AG04450 (cell line): Measurements from ENCODE around the gene FMR1NB. TPM values are rescaled to one million over a fixed set of nuclear protein-coding genes. Genes with fewer than 3 reads are reported as not detected.

Source experiments
- CTCF ChIA-PET: fragments of 300-600, 350-600 bp; formaldehyde crosslinking; extraction: SDS; loops from one replicate; lab custom pipeline; 2022; ENCODE audit warnings: antibody characterized with exemption, inconsistent platforms; lab: Charles Lee
- POLR2A ChIA-PET: fragments of 350-600 bp; formaldehyde crosslinking; extraction: SDS; loops from one replicate; lab custom pipeline; 2021; ENCODE audit warnings: antibody characterized with exemption, inconsistent platforms; lab: Yijun Ruan, JAX
- DNase-seq: peaks from one replicate; pipeline ENCODE4 v3.0.0-alpha.2; 2011; ENCODE audit warnings: low read depth, low spot score
- H3K27ac ChIP-seq: one replicate; pipeline ENCODE4 v1.5.1; 2012; ENCODE audit warnings: low read depth, low read length, control low read depth
- H3K27me3 ChIP-seq: one replicate; pipeline ENCODE4 v1.6.0; 2012; ENCODE audit warnings: low read length; ENCODE audit not compliant: control insufficient read depth, insufficient read depth
- H3K4me3 ChIP-seq: 2 replicates; pipeline ENCODE4 v1.5.1; 2011; ENCODE audit warnings: mild to moderate bottlenecking, low read depth, low read length, control low read depth
- H3K9me3 ChIP-seq: 2 replicates; pipeline ENCODE4 v1.5.1; 2012; ENCODE audit warnings: low read length; ENCODE audit not compliant: control insufficient read depth, insufficient read depth
- polyA plus RNA-seq: library from polyadenylated mRNA; depleted of rRNA; stranded (reverse); fragments of >200 nt; gene quantifications from 2 replicates; pipeline ENCODE4 v1.2.3, GENCODE V29; 2011; rRNA removed
- small RNA-seq: library from RNA; depleted of rRNA; stranded (forward); fragments of <200 nt; gene quantifications from one replicate; pipeline ENCODE3, GENCODE V24; 2012; ENCODE audit warnings: low read depth; ENCODE audit not compliant: insufficient read length
- TF ChIP-seq, protein P1 (sequence below): IDR thresholded peaks from 2 replicates; pipeline ENCODE4 v1.5.1; 2011; ENCODE audit warnings: low read depth, low read length, control low read depth, inconsistent platforms

FMR1NB gene
- polyA plus RNA-seq, 1 experiment = not detected

DNA sequence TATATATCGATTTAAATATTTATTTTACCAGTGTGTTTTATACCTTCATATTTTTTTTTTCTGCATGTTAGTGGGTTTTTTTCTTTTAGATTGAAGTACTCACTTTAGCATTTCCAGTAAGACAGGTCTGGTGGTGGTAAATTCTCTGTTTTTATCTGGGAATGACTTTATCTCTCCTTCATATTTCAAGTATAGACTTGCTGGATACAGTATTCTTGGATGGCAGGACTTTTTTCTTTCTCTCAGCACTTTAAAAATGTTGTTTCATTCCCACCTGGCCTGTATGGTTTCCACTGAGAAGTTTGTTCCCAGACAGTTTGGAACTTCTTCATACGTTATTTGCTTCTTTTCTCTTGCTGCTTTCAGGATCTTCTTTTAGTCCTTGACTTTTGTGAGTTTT, 86.1 kb downstream of the FMR1NB start:
- H3K4me3 ChIP-seq = no peak overlapping the region
- ChIA-PET CTCF (no interaction called here), POLR2A (no interaction called here)
- TF ChIP-seq, protein P1, sequence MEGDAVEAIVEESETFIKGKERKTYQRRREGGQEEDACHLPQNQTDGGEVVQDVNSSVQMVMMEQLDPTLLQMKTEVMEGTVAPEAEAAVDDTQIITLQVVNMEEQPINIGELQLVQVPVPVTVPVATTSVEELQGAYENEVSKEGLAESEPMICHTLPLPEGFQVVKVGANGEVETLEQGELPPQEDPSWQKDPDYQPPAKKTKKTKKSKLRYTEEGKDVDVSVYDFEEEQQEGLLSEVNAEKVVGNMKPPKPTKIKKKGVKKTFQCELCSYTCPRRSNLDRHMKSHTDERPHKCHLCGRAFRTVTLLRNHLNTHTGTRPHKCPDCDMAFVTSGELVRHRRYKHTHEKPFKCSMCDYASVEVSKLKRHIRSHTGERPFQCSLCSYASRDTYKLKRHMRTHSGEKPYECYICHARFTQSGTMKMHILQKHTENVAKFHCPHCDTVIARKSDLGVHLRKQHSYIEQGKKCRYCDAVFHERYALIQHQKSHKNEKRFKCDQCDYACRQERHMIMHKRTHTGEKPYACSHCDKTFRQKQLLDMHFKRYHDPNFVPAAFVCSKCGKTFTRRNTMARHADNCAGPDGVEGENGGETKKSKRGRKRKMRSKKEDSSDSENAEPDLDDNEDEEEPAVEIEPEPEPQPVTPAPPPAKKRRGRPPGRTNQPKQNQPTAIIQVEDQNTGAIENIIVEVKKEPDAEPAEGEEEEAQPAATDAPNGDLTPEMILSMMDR = no peak
- H3K27ac ChIP-seq = no peak overlapping the region
- DNase-seq = no peak
- H3K27me3 ChIP-seq = no peaks in the 10 kb centered on the region
- no peaks in the 10 kb centered on the region for H3K9me3 ChIP-seq

DNA sequence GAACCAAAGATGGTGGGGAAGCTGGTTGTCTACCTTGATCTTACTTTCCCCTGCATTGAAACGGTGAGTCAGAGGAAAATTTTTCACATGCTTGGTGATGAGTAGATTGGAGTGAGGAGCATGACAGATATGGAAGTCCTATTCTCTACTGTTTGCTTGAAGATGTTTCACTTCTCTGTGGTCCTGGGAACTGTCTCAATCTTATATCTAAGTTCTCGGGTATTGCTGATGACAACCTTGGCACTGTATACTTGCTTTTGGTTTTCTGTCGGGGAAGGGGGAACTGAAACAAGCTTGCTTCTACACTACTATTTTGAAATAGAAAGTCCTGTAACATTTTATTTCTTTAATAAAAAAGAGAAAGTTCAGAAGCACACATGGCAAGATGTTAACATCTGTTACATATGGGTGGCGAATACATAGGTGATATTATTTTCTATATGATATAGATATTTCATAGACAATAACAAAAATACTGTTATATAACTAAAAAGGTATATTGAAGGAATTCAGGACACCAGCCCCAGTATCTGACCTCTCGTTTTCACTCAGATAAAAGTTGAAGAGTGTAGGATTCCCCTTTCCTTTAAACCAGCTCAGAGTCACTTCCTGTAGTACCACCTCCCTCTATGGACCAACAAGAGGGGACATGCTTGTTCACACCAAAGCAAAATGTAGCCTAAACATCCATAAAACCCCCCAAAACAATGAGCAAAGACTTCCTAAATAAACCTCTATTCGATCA, 88.8 kb downstream of the FMR1NB start:
- CTCF ChIA-PET = no interaction called here
- Histone ChIP-seq H3K27ac (no peak overlapping the region), H3K9me3 (no peaks in the 10 kb centered on the region), H3K4me3 (no peak overlapping the region), H3K27me3 (no peaks in the 10 kb centered on the region)
- TF ChIP-seq, protein P1 = no peak
- POLR2A ChIA-PET = no interaction called here
- DNase-seq = no peak

DNA sequence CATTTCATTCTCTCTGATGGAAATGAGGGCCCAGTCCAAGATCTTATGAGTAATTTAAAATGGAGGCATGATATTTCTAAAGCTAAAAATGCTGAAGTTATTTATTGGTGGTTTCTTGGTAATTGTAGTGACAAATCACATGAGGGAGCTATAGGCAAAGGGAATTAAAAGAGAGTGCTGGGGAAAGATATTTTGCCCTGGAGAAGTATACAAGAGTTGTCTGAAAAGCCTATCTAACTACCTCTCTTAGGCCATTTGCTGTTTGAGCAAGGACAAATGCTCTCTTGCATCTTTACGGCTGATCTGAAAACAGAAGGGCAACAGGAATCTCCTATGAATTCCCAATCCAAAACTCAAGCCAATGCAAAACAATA, 89.4 kb downstream of the FMR1NB start:
- Histone ChIP-seq H3K9me3 (no peaks in the 10 kb centered on the region), H3K27me3 (no peaks in the 10 kb centered on the region), H3K4me3 (no peak overlapping the region), H3K27ac (no peak overlapping the region)
- TF ChIP-seq, protein P1 = no peak
- no peak for DNase-seq
- CTCF ChIA-PET = no interaction called here
- POLR2A ChIA-PET = no interaction called here

Small RNAs within 50 kb of the gene (small RNA-seq; reads per million reads assigned to genes)
- not detected for gene RNA5SP524

Other genes starting within 250 kb of the FMR1NB start
- 16.9 and 22.4 TPM in 2 replicates for gene FMR1, start 69.4 kb upstream of the FMR1NB start, polyA plus RNA-seq